ENCODE data around the gene COL2A1. TPM values are rescaled to one million over a fixed set of nuclear protein-coding genes. Genes with fewer than 3 reads are reported as not detected.

COL2A1 gene
- total RNA-seq, 1 experiment from 2014 or later = 0.12 TPM

GRCh38 chr12:47931187-47931586, 73.1 kb downstream of the COL2A1 start:
- Mint-ChIP-seq H3K27me3 (ENCODE audit: insufficient read depth, unreplicated experiment) (peaks cover 22% of the 10 kb centered on the region), H3K9me3 (ENCODE audit: unreplicated experiment) (no peaks in the 10 kb centered on the region), H3K4me3 (ENCODE audit: unreplicated experiment) (no peak overlapping the region), H3K4me1 (ENCODE audit: insufficient read depth, unreplicated experiment) (no peaks in the 10 kb centered on the region), H3K27ac (ENCODE audit: low read depth, unreplicated experiment) (no peak overlapping the region), H3K36me3 (ENCODE audit: insufficient read depth, unreplicated experiment) (no peaks in the 10 kb centered on the region)
- DNase-seq (ENCODE audit: unreplicated experiment) = no peak
- POLR2A ChIA-PET = no interaction called here
- no peak for TF ChIP-seq CTCF (IDR thresholded peaks at IDR 0.05; ENCODE audit: unreplicated experiment)
- BruUV-seq (replicated peaks) = no TSS peak
- intact Hi-C loops (cut with micrococcal nuclease) = no loop called here
- CTCF ChIA-PET = interaction anchor here (0.6 to 1.1 kb wide), 3 partner anchors 8 to 892 kb away, joined by 3 read pairs; no protein-coding TSS in a partner anchor

- TF ChIP-seq CTCF (IDR thresholded peaks at IDR 0.05; ENCODE audit: unreplicated experiment) = no peak
- no TSS peak for BruUV-seq (replicated peaks)
- POLR2A ChIA-PET = no interaction called here
- H3K4me3 Mint-ChIP-seq (ENCODE audit: unreplicated experiment) = no peak overlapping the region
- no peak overlapping the region for H3K27ac Mint-ChIP-seq (ENCODE audit: low read depth, unreplicated experiment)
- CTCF ChIA-PET = interaction anchor here (0.6 to 1.1 kb wide), 3 partner anchors 8 to 892 kb away, joined by 3 read pairs; no protein-coding TSS in a partner anchor
- H3K4me1 Mint-ChIP-seq (ENCODE audit: insufficient read depth, unreplicated experiment) = no peaks in the 10 kb centered on the region
- no peak for DNase-seq (ENCODE audit: unreplicated experiment)
- no peaks in the 10 kb centered on the region for H3K9me3 Mint-ChIP-seq (ENCODE audit: unreplicated experiment)
- intact Hi-C loops (cut with micrococcal nuclease) = no loop called here
- H3K27me3 Mint-ChIP-seq (ENCODE audit: insufficient read depth, unreplicated experiment) = peaks cover 22% of the 10 kb centered on the region
- H3K36me3 Mint-ChIP-seq (ENCODE audit: insufficient read depth, unreplicated experiment) = no peaks in the 10 kb centered on the region
These were observed 73.6 kb downstream of the COL2A1 start for GRCh38 chr12:47930634-47931033.

DNA sequence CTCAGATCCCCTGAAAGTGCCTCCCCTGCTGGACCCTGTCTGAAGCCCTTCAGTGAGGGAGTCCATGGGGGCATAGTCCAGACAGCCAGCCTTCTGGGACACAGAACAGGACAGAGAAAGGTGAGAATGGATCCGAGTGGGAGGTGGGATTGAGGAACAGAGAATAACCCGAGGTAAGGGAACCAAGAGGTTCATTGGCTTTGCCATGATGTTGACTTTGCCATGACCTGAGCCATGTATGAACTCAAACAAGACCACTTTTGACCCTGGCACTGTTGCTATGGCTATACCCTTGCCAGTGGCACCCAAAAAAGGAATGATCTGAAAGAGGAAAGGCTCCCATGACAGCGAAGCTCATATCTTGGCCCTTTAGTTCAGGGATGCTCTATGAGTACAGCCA, 76.9 kb downstream of the COL2A1 start:
- POLR2A ChIA-PET = interaction anchor here (0.7 kb wide), 1 partner anchor 64 kb away, joined by 3 read pairs; no protein-coding TSS in a partner anchor
- no TSS peak for BruUV-seq (replicated peaks)
- Mint-ChIP-seq H3K36me3 (ENCODE audit: insufficient read depth, unreplicated experiment) (no peaks in the 10 kb centered on the region), H3K27me3 (ENCODE audit: insufficient read depth, unreplicated experiment) (peaks cover 18% of the 10 kb centered on the region), H3K4me1 (ENCODE audit: insufficient read depth, unreplicated experiment) (no peaks in the 10 kb centered on the region), H3K4me3 (ENCODE audit: unreplicated experiment) (no peak overlapping the region), H3K27ac (ENCODE audit: low read depth, unreplicated experiment) (no peak overlapping the region), H3K9me3 (ENCODE audit: unreplicated experiment) (no peaks in the 10 kb centered on the region)
- no peak for TF ChIP-seq CTCF (IDR thresholded peaks at IDR 0.05; ENCODE audit: unreplicated experiment)
- intact Hi-C loops (cut with micrococcal nuclease) = no loop called here
- CTCF ChIA-PET = interaction anchor here (1.2 kb wide), 1 partner anchor 23 kb away, joined by 4 read pairs; no protein-coding TSS in a partner anchor
- no peak for DNase-seq (ENCODE audit: unreplicated experiment)

Other genes starting within 250 kb of the COL2A1 start
- gene RAPGEF3, start 245.6 kb downstream of the COL2A1 start, total RNA-seq (2022) = 1.4 and 3.4 TPM in 2 replicates
- 19.4 and 20.2 TPM in 2 replicates for gene SLC48A1, start 231.2 kb downstream of the COL2A1 start, total RNA-seq (2022)
- 65.0 and 80.1 TPM in 2 replicates for gene HDAC7, start 184.6 kb downstream of the COL2A1 start, total RNA-seq (2022)
- gene VDR, start 99.5 kb downstream of the COL2A1 start, total RNA-seq (2022) = 22.3 and 23.4 TPM in 2 replicates
- gene TMEM106C, start 40.9 kb downstream of the COL2A1 start, total RNA-seq (2022) = 39.0 and 50.0 TPM in 2 replicates
- 21.7 and 24.5 TPM in 2 replicates for gene SENP1, start 101.6 kb upstream of the COL2A1 start, total RNA-seq (2022)
- 65.9 and 69.3 TPM in 2 replicates for gene PFKM, start 114.9 kb upstream of the COL2A1 start, total RNA-seq (2022)
- gene ASB8, start 153.0 kb upstream of the COL2A1 start, total RNA-seq (2022) = 23.0 and 24.0 TPM in 2 replicates
- not detected in 2 replicates for gene CCDC184, start 179.2 kb upstream of the COL2A1 start, total RNA-seq (2022)
- not detected in 2 replicates for gene OR10AD1, start 198.8 kb upstream of the COL2A1 start, total RNA-seq (2022)

Data from MCF 10A (cell line).